ENCODE data around the gene MTX1. TPM values are rescaled to one million over a fixed set of nuclear protein-coding genes. Genes with fewer than 3 reads are reported as not detected.

Gene MTX1
- polyA plus RNA-seq, 1 donor (not counting 4 experiments of a cell fraction or from before 2014, with no cell fraction given): 43.4 TPM

DNA sequence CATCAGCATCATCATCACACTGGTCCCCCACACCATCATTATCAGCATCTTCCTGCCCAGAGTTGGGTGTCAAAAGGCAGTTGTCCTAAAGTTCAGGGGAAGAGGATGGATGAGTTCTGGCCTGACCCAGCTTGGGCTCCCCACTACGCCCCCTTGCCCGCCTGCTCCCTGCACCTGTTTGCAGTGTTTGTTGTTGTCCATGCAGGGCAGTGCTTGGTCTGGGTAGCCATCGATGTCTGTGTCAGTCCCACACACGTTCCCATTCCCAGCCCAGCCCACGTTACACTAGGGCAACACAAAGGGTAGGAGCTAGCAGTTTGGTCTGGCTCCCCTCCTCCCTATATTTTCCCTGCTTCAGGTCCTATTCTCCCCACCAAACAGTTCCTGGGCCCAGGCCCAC is 7.6 kb upstream of the MTX1 start:
- no peak overlapping the region for H2AFZ ChIP-seq (ENCODE audit: control insufficient read depth, low read length)
- H3K9ac ChIP-seq (ENCODE audit: control insufficient read depth, extremely low read depth, insufficient read depth, low read length): no peak overlapping the region
- H3K27ac ChIP-seq (ENCODE audit: control insufficient read depth, insufficient read depth, low read length): no peak overlapping the region
- TF ChIP-seq, protein P1, sequence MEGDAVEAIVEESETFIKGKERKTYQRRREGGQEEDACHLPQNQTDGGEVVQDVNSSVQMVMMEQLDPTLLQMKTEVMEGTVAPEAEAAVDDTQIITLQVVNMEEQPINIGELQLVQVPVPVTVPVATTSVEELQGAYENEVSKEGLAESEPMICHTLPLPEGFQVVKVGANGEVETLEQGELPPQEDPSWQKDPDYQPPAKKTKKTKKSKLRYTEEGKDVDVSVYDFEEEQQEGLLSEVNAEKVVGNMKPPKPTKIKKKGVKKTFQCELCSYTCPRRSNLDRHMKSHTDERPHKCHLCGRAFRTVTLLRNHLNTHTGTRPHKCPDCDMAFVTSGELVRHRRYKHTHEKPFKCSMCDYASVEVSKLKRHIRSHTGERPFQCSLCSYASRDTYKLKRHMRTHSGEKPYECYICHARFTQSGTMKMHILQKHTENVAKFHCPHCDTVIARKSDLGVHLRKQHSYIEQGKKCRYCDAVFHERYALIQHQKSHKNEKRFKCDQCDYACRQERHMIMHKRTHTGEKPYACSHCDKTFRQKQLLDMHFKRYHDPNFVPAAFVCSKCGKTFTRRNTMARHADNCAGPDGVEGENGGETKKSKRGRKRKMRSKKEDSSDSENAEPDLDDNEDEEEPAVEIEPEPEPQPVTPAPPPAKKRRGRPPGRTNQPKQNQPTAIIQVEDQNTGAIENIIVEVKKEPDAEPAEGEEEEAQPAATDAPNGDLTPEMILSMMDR (optimal IDR thresholded peaks at IDR 0.05 in 1 of 3, IDR thresholded peaks at IDR 0.05 in 1 of 3, conservative IDR thresholded peaks at IDR 0.05 in 1 of 3; ENCODE audit: extremely low read depth in 1 of 3, insufficient read depth in 2 of 3, low read length in 3 of 3): no peak
- no peak for TF ChIP-seq EZH2 (IDR thresholded peaks at IDR 0.05; ENCODE audit: low read length)
- FAIRE-seq: no peak
- dilution Hi-C loops (cut with MboI; ENCODE audit: extremely low pct_ligation_motif_present, low sequenced_read_pairs): no loop called here
- DNase-seq (ENCODE audit: low read depth, low spot score): no peak
- no peaks in the 10 kb centered on the region for H4K20me1 ChIP-seq (ENCODE audit: control insufficient read depth, extremely low read depth, insufficient read depth, low read length)
- H3K4me2 ChIP-seq (ENCODE audit: control insufficient read depth, extremely low read depth, insufficient read depth, low read depth, low read length): no peak overlapping the region
- H3K79me2 ChIP-seq (ENCODE audit: control insufficient read depth, insufficient read depth, low read length): no peaks in the 10 kb centered on the region
- no peaks in the 10 kb centered on the region for H3K9me3 ChIP-seq (ENCODE audit: control insufficient read depth, low read depth, low read length)
- H3K27me3 ChIP-seq (ENCODE audit: control insufficient read depth, extremely low read depth, insufficient read depth, low read length): no peaks in the 10 kb centered on the region
- H3K36me3 ChIP-seq (ENCODE audit: control insufficient read depth in 2 of 2, extremely low read depth in 1 of 2, insufficient read depth in 2 of 2, low read length in 2 of 2): peaks cover 6 to 10% of the 10 kb centered on the region in 2 experiments
- no peaks in the 10 kb centered on the region for H3K9me1 ChIP-seq (ENCODE audit: control insufficient read depth, extremely low read depth, insufficient read depth, low read length)
- no peak overlapping the region for H3K4me3 ChIP-seq (ENCODE audit: control insufficient read depth in 2 of 3, extremely low read depth in 1 of 3, insufficient read depth in 2 of 3, low read depth in 1 of 3, low read length in 3 of 3)
- peaks cover under 1% of the 10 kb centered on the region for H3K4me1 ChIP-seq (ENCODE audit: control insufficient read depth, extremely low read depth, insufficient read depth, low read length)

DNA sequence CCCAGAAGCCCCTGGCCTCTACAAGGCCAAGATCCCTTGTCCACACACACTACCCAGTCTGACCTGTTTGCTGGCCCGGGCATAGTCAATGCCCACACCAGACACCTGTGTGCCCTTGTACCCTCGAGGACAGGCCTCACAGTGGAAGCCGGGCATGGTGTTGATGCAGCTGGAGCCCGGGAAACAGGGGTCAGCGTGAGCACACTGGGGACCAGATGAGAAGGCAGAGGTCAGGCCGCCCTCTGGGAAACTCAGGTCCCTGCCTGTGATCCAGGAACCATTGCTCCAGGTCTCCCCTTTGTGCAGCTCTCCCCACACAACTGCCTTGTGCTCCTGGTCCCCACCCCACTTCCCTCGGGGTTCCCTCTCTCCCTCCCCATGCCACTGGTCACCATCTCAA is 6.3 kb upstream of the MTX1 start:
- H2AFZ ChIP-seq (ENCODE audit: control insufficient read depth, low read length): no peak overlapping the region
- TF ChIP-seq EZH2 (IDR thresholded peaks at IDR 0.05; ENCODE audit: low read length): no peak
- TF ChIP-seq, protein P1 (optimal IDR thresholded peaks at IDR 0.05 in 1 of 3, IDR thresholded peaks at IDR 0.05 in 1 of 3, conservative IDR thresholded peaks at IDR 0.05 in 1 of 3; ENCODE audit: extremely low read depth in 1 of 3, insufficient read depth in 2 of 3, low read length in 3 of 3): no peak
- H3K36me3 ChIP-seq (ENCODE audit: control insufficient read depth in 2 of 2, extremely low read depth in 1 of 2, insufficient read depth in 2 of 2, low read length in 2 of 2): peaks cover 6 to 10% of the 10 kb centered on the region in 2 experiments
- H3K79me2 ChIP-seq (ENCODE audit: control insufficient read depth, insufficient read depth, low read length): no peaks in the 10 kb centered on the region
- H3K4me3 ChIP-seq (ENCODE audit: control insufficient read depth in 2 of 3, extremely low read depth in 1 of 3, insufficient read depth in 2 of 3, low read depth in 1 of 3, low read length in 3 of 3): no peak overlapping the region
- peaks cover 3% of the 10 kb centered on the region for H3K4me1 ChIP-seq (ENCODE audit: control insufficient read depth, extremely low read depth, insufficient read depth, low read length)
- H3K27me3 ChIP-seq (ENCODE audit: control insufficient read depth, extremely low read depth, insufficient read depth, low read length): no peaks in the 10 kb centered on the region
- DNase-seq (ENCODE audit: low read depth, low spot score): no peak
- no peak overlapping the region for H3K27ac ChIP-seq (ENCODE audit: control insufficient read depth, insufficient read depth, low read length)
- dilution Hi-C loops (cut with MboI; ENCODE audit: extremely low pct_ligation_motif_present, low sequenced_read_pairs): no loop called here
- no peaks in the 10 kb centered on the region for H4K20me1 ChIP-seq (ENCODE audit: control insufficient read depth, extremely low read depth, insufficient read depth, low read length)
- no peaks in the 10 kb centered on the region for H3K9me3 ChIP-seq (ENCODE audit: control insufficient read depth, low read depth, low read length)
- H3K9me1 ChIP-seq (ENCODE audit: control insufficient read depth, extremely low read depth, insufficient read depth, low read length): no peaks in the 10 kb centered on the region
- no peak overlapping the region for H3K4me2 ChIP-seq (ENCODE audit: control insufficient read depth, extremely low read depth, insufficient read depth, low read depth, low read length)
- no peak for FAIRE-seq
- H3K9ac ChIP-seq (ENCODE audit: control insufficient read depth, extremely low read depth, insufficient read depth, low read length): no peak overlapping the region

Measured in keratinocyte (primary cell).